GM10248 (cell line): ENCODE results near the gene SMTNL2.

ENCODE experiments used
- CTCF ChIA-PET: fragments of 300-600 bp; sonication (Branson Sonifier 250); formaldehyde crosslinking; extraction: SDS; loops from one replicate; lab custom pipeline; 2021; ENCODE audit warnings: antibody characterized with exemption; lab: Yijun Ruan, JAX
- POLR2A ChIA-PET: fragments of 350-650 bp; sonication (Branson Sonifier 250); formaldehyde crosslinking; extraction: SDS; loops from one replicate; lab custom pipeline; 2020; ENCODE audit warnings: antibody characterized with exemption; lab: Yijun Ruan, JAX
- DNase-seq: peaks from one replicate; pipeline ENCODE4 v3.0.0; 2012; ENCODE audit errors: extremely low spot score
- CTCF ChIP-seq: IDR thresholded peaks from 2 replicates; pipeline ENCODE4 v1.5.1; 2012; ENCODE audit warnings: mild to moderate bottlenecking, low read depth; ENCODE audit errors: extremely low read depth, missing control alignments, control extremely low read depth

Gene SMTNL2

GRCh38 chr17:4584917-4585637 lies 748 bp downstream of the SMTNL2 start:
- no peak for TF ChIP-seq CTCF
- DNase-seq: no peak
- ChIA-PET POLR2A (no interaction called here), CTCF (no interaction called here)

GRCh38 chr17:4585638-4585994 lies 1.3 kb downstream of the SMTNL2 start:
- TF ChIP-seq CTCF: no peak
- POLR2A ChIA-PET: no interaction called here
- DNase-seq: no peak
- CTCF ChIA-PET: no interaction called here

GRCh38 chr17:4586043-4586442 lies 1.7 kb downstream of the SMTNL2 start:
- DNase-seq: no peak
- no peak for TF ChIP-seq CTCF
- ChIA-PET POLR2A (no interaction called here), CTCF (interaction anchor here (0.8 to 2.7 kb wide), 2 partner anchors 19 to 22 kb away, joined by 3 to 18 read pairs; no protein-coding TSS in a partner anchor)

- CTCF ChIA-PET: interaction anchor here (0.8 to 2.7 kb wide), 3 partner anchors 20 to 88 kb away, joined by 3 to 18 read pairs (median 4); no protein-coding TSS in a partner anchor
- DNase-seq: no peak
- POLR2A ChIA-PET: no interaction called here
- no peak for TF ChIP-seq CTCF
Observed at GRCh38 chr17:4587195-4587594, 2.9 kb downstream of the SMTNL2 start.

GRCh38 chr17:4587803-4588202 lies 3.5 kb downstream of the SMTNL2 start:
- TF ChIP-seq CTCF: no peak
- CTCF ChIA-PET: interaction anchor here (0.9 to 2.7 kb wide), 2 partner anchors 21 to 23 kb away, joined by 4 to 18 read pairs; no protein-coding TSS in a partner anchor
- POLR2A ChIA-PET: no interaction called here
- DNase-seq: no peak

- TF ChIP-seq CTCF: no peak
- ChIA-PET CTCF (interaction anchor here (2.7 kb wide), 1 partner anchor 21 kb away, joined by 18 read pairs; no protein-coding TSS in a partner anchor), POLR2A (no interaction called here)
- no peak for DNase-seq
Observed at GRCh38 chr17:4588391-4588790, 4.1 kb downstream of the SMTNL2 start.
